Thymus (tissue), 14 donors: Measurements from ENCODE around the gene GDAP1L1. TPM values are rescaled to one million over a fixed set of nuclear protein-coding genes. Genes with fewer than 3 reads are reported as not detected.

Experiments
- DNase-seq, 9 donors: peaks; one replicate each; pipeline ENCODE4 v3.0.0-alpha.2; 2013; ENCODE audit warnings: low spot score in 9 of 9, low read depth in 6 of 9, missing footprints in 1 of 9
- H3K27ac ChIP-seq, 2 donors: one replicate each; pipeline ENCODE4 v1.5.1; 2013; ENCODE audit warnings: control low read depth in 1 of 2, low read depth in 1 of 2, low read length in 1 of 2, mild to moderate bottlenecking in 1 of 2, moderate library complexity in 1 of 2
- H3K27me3 ChIP-seq, 2 donors: one replicate each; pipeline ENCODE4 v1.5.1; 2013; ENCODE audit warnings: low read length in 1 of 2; ENCODE audit not compliant: control insufficient read depth in 2 of 2, insufficient read depth in 1 of 2
- H3K36me3 ChIP-seq, 2 donors: one replicate each; pipeline ENCODE4 v1.5.1; 2013; ENCODE audit warnings: low read length in 1 of 2, mild to moderate bottlenecking in 1 of 2, moderate library complexity in 1 of 2; ENCODE audit not compliant: control insufficient read depth in 2 of 2, insufficient read depth in 2 of 2
- H3K4me1 ChIP-seq, 2 donors: one replicate each; pipeline ENCODE4 v1.5.1; 2013; ENCODE audit warnings: low read length in 2 of 2; ENCODE audit not compliant: control insufficient read depth in 2 of 2, insufficient read depth in 2 of 2
- H3K4me3 ChIP-seq, 2 donors: one replicate each; pipeline ENCODE4 v1.5.1; 2013; ENCODE audit warnings: low read length in 2 of 2, control low read depth in 1 of 2, mild to moderate bottlenecking in 1 of 2
- H3K9me3 ChIP-seq, 2 donors: one replicate each; pipeline ENCODE4 v1.5.1; 2013; ENCODE audit warnings: low read length in 1 of 2, mild to moderate bottlenecking in 1 of 2; ENCODE audit not compliant: control insufficient read depth in 2 of 2, insufficient read depth in 1 of 2
- WGBS: extraction: QIAGEN DNeasy Blood & Tissue Kit; methylation state at CpG from one replicate; pipeline ENCODE4 v1.1.7; 2013; 5-methylcytosine and 5-hydroxymethylcytosine counted together
- long read RNA-seq, 10 donors: transcript quantifications; one replicate each; lab custom pipeline, GENCODE V29; 2026
- polyA plus RNA-seq: library from polyadenylated mRNA; stranded (reverse); fragments of 200-250 nt; gene quantifications from one replicate; pipeline ENCODE4 v1.2.3, GENCODE V29; 2013
- total RNA-seq: library from RNA; stranded (reverse); fragments of 120-200 nt; gene quantifications from one replicate; pipeline ENCODE4 v1.2.4, GENCODE V29; 2013
- donor health status: healthy.

GDAP1L1 gene
- total RNA-seq = under 0.01 TPM
- 0.09 TPM for polyA plus RNA-seq
- long read RNA-seq, donor 1, partial matches to known transcripts = 0 of 1 reads
- long read RNA-seq, donor 1, other reads (novel, unspliced or antisense) = 0 of 1 reads
- long read RNA-seq, donor 2 = 0 reads
- long read RNA-seq, donor 3 = 0 reads
- long read RNA-seq, donor 4 = 0 reads
- long read RNA-seq, donor 5 = 0 reads
- long read RNA-seq, donor 6 = 0 reads
- long read RNA-seq, donor 7 = 0 reads
- long read RNA-seq, donor 8 = 0 reads
- long read RNA-seq, donor 9 = 0 reads
- long read RNA-seq, donor 10 = 0 reads

GRCh38 chr20:44247131-44247571, at the start of gene GDAP1L1:
GDAP1L1 (plus strand) TSS chr20:44247308; CDS start chr20:44247335, 27 bp downstream.
- Histone ChIP-seq H3K4me3 (no peak within 1 kb of the TSS), H3K36me3 (no peaks in the 10 kb centered on the region), H3K4me1 (no peaks in the 10 kb centered on the region), H3K27ac (no peak within 1 kb of the TSS), H3K9me3 (no peaks in the 10 kb centered on the region), H3K27me3 (peaks cover 17 to 42% of the 10 kb centered on the region in 2 donors)
- WGBS = 6% methylated on average over 32 of the region's 32 CpGs
- no peak for DNase-seq

- peak in 1 of 9 donors; percentile 15 for DNase-seq
- H3K9me3 ChIP-seq = no peaks in the 10 kb centered on the region
- peaks cover 37 to 50% of the 10 kb centered on the region in 2 donors for H3K36me3 ChIP-seq
- H3K27ac ChIP-seq = no peak overlapping the region
- 77% methylated on average over 4 of the region's 4 CpGs for WGBS
- no peaks in the 10 kb centered on the region for H3K27me3 ChIP-seq
- H3K4me3 ChIP-seq = no peak overlapping the region
- H3K4me1 ChIP-seq = no peaks in the 10 kb centered on the region
Measured at GRCh38 chr20:44198872-44199271, 48.2 kb upstream of the GDAP1L1 start.

- Histone ChIP-seq H3K9me3 (no peaks in the 10 kb centered on the region), H3K4me3 (no peak overlapping the region), H3K36me3 (peaks cover 42 to 53% of the 10 kb centered on the region in 2 donors), H3K27ac (no peak overlapping the region), H3K27me3 (no peaks in the 10 kb centered on the region), H3K4me1 (no peaks in the 10 kb centered on the region)
- no peak for DNase-seq
- 95% methylated on average over 4 of the region's 4 CpGs for WGBS
Measured at GRCh38 chr20:44199877-44200276, 47.2 kb upstream of the GDAP1L1 start.

GRCh38 chr20:44200371-44200770, 46.7 kb upstream of the GDAP1L1 start:
- Histone ChIP-seq H3K4me1 (no peaks in the 10 kb centered on the region), H3K4me3 (no peak overlapping the region), H3K27ac (no peak overlapping the region), H3K36me3 (peaks cover 45 to 54% of the 10 kb centered on the region in 2 donors), H3K27me3 (no peaks in the 10 kb centered on the region), H3K9me3 (no peaks in the 10 kb centered on the region)
- DNase-seq = no peak
- WGBS = 95% methylated on average over 4 of the region's 4 CpGs

- no peak overlapping the region for H3K4me3 ChIP-seq
- 50% methylated on average over 2 of the region's 2 CpGs for WGBS
- no peak for DNase-seq
- no peaks in the 10 kb centered on the region for H3K4me1 ChIP-seq
- H3K27me3 ChIP-seq = no peaks in the 10 kb centered on the region
- peak overlapping the region in 1 of 2 donors; percentile 18 for H3K27ac ChIP-seq
- no peaks in the 10 kb centered on the region for H3K9me3 ChIP-seq
- peaks cover 50 to 59% of the 10 kb centered on the region in 2 donors for H3K36me3 ChIP-seq
Measured at GRCh38 chr20:44200983-44201382, 46.1 kb upstream of the GDAP1L1 start.

GRCh38 chr20:44203161-44203560, 43.9 kb upstream of the GDAP1L1 start:
- Histone ChIP-seq H3K36me3 (peaks cover 37 to 44% of the 10 kb centered on the region in 2 donors), H3K27ac (peak overlapping the region; percentile 35 to 58)
- no peak for DNase-seq

GRCh38 chr20:44204156-44204831, 42.8 kb upstream of the GDAP1L1 start:
- Histone ChIP-seq H3K27ac (no peak overlapping the region), H3K36me3 (peaks cover 29 to 38% of the 10 kb centered on the region in 2 donors), H3K27me3 (no peaks in the 10 kb centered on the region), H3K4me1 (peaks cover 0 to 6% of the 10 kb centered on the region in 2 donors), H3K4me3 (no peak overlapping the region), H3K9me3 (no peaks in the 10 kb centered on the region)
- no peak for DNase-seq
- 98% methylated on average over 4 of the region's 4 CpGs for WGBS

More at GRCh38 chr20:44203161-44203560, 43.9 kb upstream of the GDAP1L1 start:
- Histone ChIP-seq H3K4me3 (no peak overlapping the region), H3K9me3 (no peaks in the 10 kb centered on the region), H3K4me1 (no peaks in the 10 kb centered on the region), H3K27me3 (no peaks in the 10 kb centered on the region)
- 76% methylated on average over 2 of the region's 2 CpGs for WGBS

GRCh38 chr20:44204832-44205215, 42.3 kb upstream of the GDAP1L1 start:
- 98% methylated on average over 10 of the region's 10 CpGs for WGBS
- Histone ChIP-seq H3K27me3 (no peaks in the 10 kb centered on the region), H3K9me3 (no peaks in the 10 kb centered on the region), H3K36me3 (peaks cover 28 to 34% of the 10 kb centered on the region in 2 donors), H3K4me1 (peaks cover 0 to 11% of the 10 kb centered on the region in 2 donors), H3K4me3 (no peak overlapping the region), H3K27ac (no peak overlapping the region)
- DNase-seq = no peak

- Histone ChIP-seq H3K36me3 (peaks cover 20 to 24% of the 10 kb centered on the region in 2 donors), H3K4me3 (no peak overlapping the region), H3K27ac (no peak overlapping the region)
Measured at GRCh38 chr20:44206132-44206531, 41.0 kb upstream of the GDAP1L1 start.

More at GRCh38 chr20:44206132-44206531, 41.0 kb upstream of the GDAP1L1 start:
- Histone ChIP-seq H3K27me3 (no peaks in the 10 kb centered on the region), H3K9me3 (no peaks in the 10 kb centered on the region), H3K4me1 (peaks cover under 1 to 11% of the 10 kb centered on the region in 2 donors)
- DNase-seq = no peak
